ENCODE measurements around the gene SGF29.
"Not testable (repeated sequence)": the region's sequence is repeated elsewhere in the genome, so short reads cannot be mapped to it uniquely, and the experiment has no call there.

The SGF29 gene

GRCh38 chr16:28553776-28554633 is at the start of gene SGF29:
SGF29 (plus strand) TSS chr16:28553920; CDS start chr16:28581070, 27,150 bp downstream.
- in situ Hi-C loops (cut with MboI; ENCODE audit: low sequenced_read_pairs) = no loop called here

GRCh38 chr16:28504707-28505404 is 48.9 kb upstream of the SGF29 start:
- in situ Hi-C loops (cut with MboI; ENCODE audit: low sequenced_read_pairs) = no loop called here

- in situ Hi-C loops (cut with MboI; ENCODE audit: low sequenced_read_pairs) = no loop called here
Observed at GRCh38 chr16:28505489-28506137, 48.1 kb upstream of the SGF29 start.

GRCh38 chr16:28511031-28511430 is 42.7 kb upstream of the SGF29 start:
- in situ Hi-C loops (cut with MboI; ENCODE audit: low sequenced_read_pairs) = no loop called here

GRCh38 chr16:28511801-28512789 is 41.6 kb upstream of the SGF29 start:
- in situ Hi-C loops (cut with MboI; ENCODE audit: low sequenced_read_pairs) = no loop called here

- in situ Hi-C loops (cut with MboI; ENCODE audit: low sequenced_read_pairs) = no loop called here
Observed at GRCh38 chr16:28513484-28514181, 40.1 kb upstream of the SGF29 start.

GRCh38 chr16:28514246-28514645 is 39.5 kb upstream of the SGF29 start:
- in situ Hi-C loops (cut with MboI; ENCODE audit: low sequenced_read_pairs) = no loop called here

- in situ Hi-C loops (cut with MboI; ENCODE audit: low sequenced_read_pairs) = no loop called here
Observed at GRCh38 chr16:28520672-28521071, 33.0 kb upstream of the SGF29 start.

GRCh38 chr16:28521436-28521835 is 32.3 kb upstream of the SGF29 start:
- in situ Hi-C loops (cut with MboI; ENCODE audit: low sequenced_read_pairs) = no loop called here

GRCh38 chr16:28522792-28523191 is 30.9 kb upstream of the SGF29 start:
- in situ Hi-C loops (cut with MboI; ENCODE audit: low sequenced_read_pairs) = no loop called here

GRCh38 chr16:28524681-28525171 is 29.0 kb upstream of the SGF29 start:
- in situ Hi-C loops (cut with MboI; ENCODE audit: low sequenced_read_pairs) = no loop called here

- in situ Hi-C loops (cut with MboI; ENCODE audit: low sequenced_read_pairs) = no loop called here
Observed at GRCh38 chr16:28526201-28527099, 27.3 kb upstream of the SGF29 start.

GRCh38 chr16:28527100-28527785 is 26.5 kb upstream of the SGF29 start:
- in situ Hi-C loops (cut with MboI; ENCODE audit: low sequenced_read_pairs) = not testable (repeated sequence)

GRCh38 chr16:28527985-28528384 is 25.7 kb upstream of the SGF29 start:
- in situ Hi-C loops (cut with MboI; ENCODE audit: low sequenced_read_pairs) = no loop called here

GRCh38 chr16:28528463-28528867 is 25.3 kb upstream of the SGF29 start:
- in situ Hi-C loops (cut with MboI; ENCODE audit: low sequenced_read_pairs) = no loop called here

- in situ Hi-C loops (cut with MboI; ENCODE audit: low sequenced_read_pairs) = no loop called here
Observed at GRCh38 chr16:28529124-28529523, 24.6 kb upstream of the SGF29 start.

- in situ Hi-C loops (cut with MboI; ENCODE audit: low sequenced_read_pairs) = no loop called here
Observed at GRCh38 chr16:28531777-28532744, 21.7 kb upstream of the SGF29 start.

Measured in HL-60/S4 treated with retinoic acid at 250 ng/mL for 4 days and 3 days (cell line).